HL-60 (cell line): ENCODE data around the gene BANF1.
"Not testable (repeated sequence)": the region's sequence is repeated elsewhere in the genome, so short reads cannot be mapped to it uniquely, and the experiment has no call there.

Source experiments
- CTCF ChIP-seq: IDR thresholded peaks from one replicate; pipeline ENCODE4 v1.5.1; 2011; ENCODE audit warnings: low read length, control low read depth, inconsistent platforms; ENCODE audit not compliant: insufficient read depth
- GABPA ChIP-seq: IDR thresholded peaks from 2 replicates; pipeline ENCODE4 v1.6.1; 2012; ENCODE audit warnings: low read depth
- POLR2AphosphoS5 ChIP-seq: IDR thresholded peaks from 2 replicates; pipeline ENCODE4 v1.6.1; 2012; ENCODE audit warnings: low read depth
- REST ChIP-seq: IDR thresholded peaks from 2 replicates; pipeline ENCODE4 v1.6.1; 2012; ENCODE audit warnings: low read depth; ENCODE audit not compliant: insufficient replicate concordance
- SPI1 ChIP-seq: IDR thresholded peaks from 2 replicates; pipeline ENCODE4 v1.6.1; 2012; ENCODE audit warnings: low read depth, mild to moderate bottlenecking, borderline replicate concordance

GRCh38 chr11:66023186-66023440 lies 20.8 kb downstream of the BANF1 start:
- TF ChIP-seq CTCF, SPI1, REST, POLR2AphosphoS5, GABPA: not testable (repeated sequence)
